Stimulated activated CD8-positive, alpha-beta memory T cell treated with anti-CD3 and anti-CD28 coated beads, Interleukin-7, amount 100 ng/mL, for 4 hours (primary cell): Measurements from ENCODE around the gene NUP210.

Source experiments
- DNase-seq, 2 donors: peaks; one replicate each; pipeline ENCODE4 v3.0.0-alpha.2; 2020; ENCODE audit warnings: low read depth in 2 of 2

NUP210 gene

GRCh38 chr3:13289771-13290285 is 130.3 kb downstream of the NUP210 start:
- DNase-seq: no peak

- DNase-seq: no peak
These were observed 131.1 kb downstream of the NUP210 start for GRCh38 chr3:13288732-13289718.

- no peak for DNase-seq
These were observed 132.3 kb downstream of the NUP210 start for GRCh38 chr3:13287833-13288232.

GRCh38 chr3:13286873-13287272 is 133.2 kb downstream of the NUP210 start:
- no peak for DNase-seq

- DNase-seq: no peak
These were observed 135.0 kb downstream of the NUP210 start for GRCh38 chr3:13285007-13285567.

GRCh38 chr3:13283877-13284264 is 136.3 kb downstream of the NUP210 start:
- DNase-seq: no peak

GRCh38 chr3:13282986-13283876 is 136.9 kb downstream of the NUP210 start:
- no peak for DNase-seq

GRCh38 chr3:13282358-13282985 is 137.7 kb downstream of the NUP210 start:
- peak in 1 of 2 donors; percentile 12 for DNase-seq

- no peak for DNase-seq
These were observed 138.4 kb downstream of the NUP210 start for GRCh38 chr3:13281507-13282357.

- DNase-seq: no peak
These were observed 139.2 kb downstream of the NUP210 start for GRCh38 chr3:13280811-13281506.

GRCh38 chr3:13280122-13280790 is 139.9 kb downstream of the NUP210 start:
- no peak for DNase-seq

- DNase-seq: no peak
These were observed 140.6 kb downstream of the NUP210 start for GRCh38 chr3:13279532-13279910.

GRCh38 chr3:13278783-13279531 is 141.2 kb downstream of the NUP210 start:
- no peak for DNase-seq

- DNase-seq: no peak
These were observed 142.1 kb downstream of the NUP210 start for GRCh38 chr3:13277860-13278531.

GRCh38 chr3:13277196-13277813 is 142.8 kb downstream of the NUP210 start:
- no peak for DNase-seq

- DNase-seq: no peak
These were observed 143.5 kb downstream of the NUP210 start for GRCh38 chr3:13276438-13277195.
